SH-SY5Y (cell line): ENCODE data around the gene IGFBPL1.

ENCODE experiments used
- GATA2 ChIP-seq: IDR thresholded peaks from 2 replicates; pipeline ENCODE4 v1.6.1; 2011; ENCODE audit warnings: mild to moderate bottlenecking, low read depth, low read length
- GATA3 ChIP-seq: IDR thresholded peaks from 2 replicates; pipeline ENCODE4 v1.6.1; 2011; ENCODE audit warnings: low read depth, mild to moderate bottlenecking, low read length, moderate library complexity

GRCh38 chr9:38408719-38409118 lies 15.5 kb downstream of the IGFBPL1 start:
- no peak for TF ChIP-seq GATA2
- no peak for TF ChIP-seq GATA3
